Measurements from ENCODE around the gene ARL8B.

- no peak for TF ChIP-seq GABPA (IDR thresholded peaks at IDR 0.05; ENCODE audit: low read depth)
- TF ChIP-seq RAD21 (IDR thresholded peaks at IDR 0.05; ENCODE audit: low read length) = no peak
- no peak for TF ChIP-seq REST (IDR thresholded peaks at IDR 0.05; ENCODE audit: low read depth, low read length)
- no peak for TF ChIP-seq CTCF (IDR thresholded peaks at IDR 0.05)
- no peak for TF ChIP-seq EP300 (IDR thresholded peaks at IDR 0.05; ENCODE audit: borderline replicate concordance in 1 of 2, low read depth in 1 of 2, low read length in 1 of 2)
- no peak for TF ChIP-seq POLR2AphosphoS5 (IDR thresholded peaks at IDR 0.05; ENCODE audit: low read depth, low read length)
- TF ChIP-seq SMC3 (IDR thresholded peaks at IDR 0.05; ENCODE audit: low read depth, low read length) = no peak
- TF ChIP-seq NRF1 (IDR thresholded peaks at IDR 0.05; ENCODE audit: low read depth, low read length) = no peak
- no peak for TF ChIP-seq MAX (IDR thresholded peaks at IDR 0.05; ENCODE audit: low read depth)
- no peak for TF ChIP-seq TAF1 (IDR thresholded peaks at IDR 0.05; ENCODE audit: borderline replicate concordance, low read depth, low read length)
- no peak for TF ChIP-seq NFIC (IDR thresholded peaks at IDR 0.05; ENCODE audit: borderline replicate concordance)
- no peak for TF ChIP-seq USF2 (IDR thresholded peaks at IDR 0.05; ENCODE audit: borderline replicate concordance, low read depth, low read length)
- TF ChIP-seq JUND (IDR thresholded peaks at IDR 0.05) = no peak
- no peak for TF ChIP-seq USF1 (IDR thresholded peaks at IDR 0.05; ENCODE audit: borderline replicate concordance, low read depth)
Measured at GRCh38 chr3:5145120-5145519, 23.0 kb downstream of the ARL8B start.
